Activated CD8-positive, alpha-beta T cell treated with anti-CD3 and anti-CD28 coated beads for 36 hours (primary cell): ENCODE data around the gene S100A7. TPM values are rescaled to one million over a fixed set of nuclear protein-coding genes. Genes with fewer than 3 reads are reported as not detected.

ENCODE experiments used
- ATAC-seq: fragments of 200-7000 bp; cut with Tn5 transposase; one replicate; pipeline ENCODE4 v1.10.0; 2021; ENCODE audit warnings: mild to moderate bottlenecking, moderate library complexity
- CTCF ChIA-PET: fragments of 350-600 bp; sonication (Branson Sonifier 250); formaldehyde crosslinking; loops from one replicate; lab custom pipeline; 2021; ENCODE audit warnings: antibody characterized with exemption; lab: Charles Lee
- POLR2A ChIA-PET: fragments of 350-600 bp; sonication (Branson Sonifier 250); formaldehyde crosslinking; loops from one replicate; lab custom pipeline; 2021; ENCODE audit warnings: antibody characterized with exemption; lab: Charles Lee
- DNase-seq: peaks from one replicate; pipeline ENCODE4 v3.0.0-alpha.2; 2020
- H3K27ac Mint-ChIP-seq: one replicate; pipeline ENCODE4 v1.8.0; 2021; ENCODE audit warnings: mild to moderate bottlenecking, mixed read lengths
- H3K27me3 Mint-ChIP-seq: one replicate; pipeline ENCODE4 v1.8.0; 2021; ENCODE audit warnings: mixed read lengths
- H3K36me3 Mint-ChIP-seq: one replicate; pipeline ENCODE4 v1.8.0; 2021; ENCODE audit warnings: low read depth, mixed read lengths
- H3K4me1 Mint-ChIP-seq: one replicate; pipeline ENCODE4 v1.8.0; 2021; ENCODE audit warnings: low read depth, mixed read lengths
- H3K4me3 Mint-ChIP-seq: one replicate; pipeline ENCODE4 v1.8.0; 2021; ENCODE audit warnings: mild to moderate bottlenecking, moderate library complexity, mixed read lengths
- H3K9me3 Mint-ChIP-seq: one replicate; pipeline ENCODE4 v1.8.0; 2021; ENCODE audit warnings: mixed read lengths
- intact Hi-C: fragments of 100-400 bp; cut with micrococcal nuclease; formaldehyde crosslinking; loops from one replicate; pipeline ENCODE4 v1.10.0; 2022
- total RNA-seq, 2 experiments: library from RNA; stranded (reverse); gene quantifications; one replicate each; pipeline ENCODE4 v1.2.3, GENCODE V29; 2021
- TF ChIP-seq, protein P1 (sequence below): fragments of 200-600 bp; IDR thresholded peaks from one replicate; pipeline ENCODE4 v1.8.0; 2022; ENCODE audit warnings: antibody characterized with exemption, mild to moderate bottlenecking

The S100A7 gene
- total RNA-seq, 2 experiments from 2014 or later: not detected

DNA sequence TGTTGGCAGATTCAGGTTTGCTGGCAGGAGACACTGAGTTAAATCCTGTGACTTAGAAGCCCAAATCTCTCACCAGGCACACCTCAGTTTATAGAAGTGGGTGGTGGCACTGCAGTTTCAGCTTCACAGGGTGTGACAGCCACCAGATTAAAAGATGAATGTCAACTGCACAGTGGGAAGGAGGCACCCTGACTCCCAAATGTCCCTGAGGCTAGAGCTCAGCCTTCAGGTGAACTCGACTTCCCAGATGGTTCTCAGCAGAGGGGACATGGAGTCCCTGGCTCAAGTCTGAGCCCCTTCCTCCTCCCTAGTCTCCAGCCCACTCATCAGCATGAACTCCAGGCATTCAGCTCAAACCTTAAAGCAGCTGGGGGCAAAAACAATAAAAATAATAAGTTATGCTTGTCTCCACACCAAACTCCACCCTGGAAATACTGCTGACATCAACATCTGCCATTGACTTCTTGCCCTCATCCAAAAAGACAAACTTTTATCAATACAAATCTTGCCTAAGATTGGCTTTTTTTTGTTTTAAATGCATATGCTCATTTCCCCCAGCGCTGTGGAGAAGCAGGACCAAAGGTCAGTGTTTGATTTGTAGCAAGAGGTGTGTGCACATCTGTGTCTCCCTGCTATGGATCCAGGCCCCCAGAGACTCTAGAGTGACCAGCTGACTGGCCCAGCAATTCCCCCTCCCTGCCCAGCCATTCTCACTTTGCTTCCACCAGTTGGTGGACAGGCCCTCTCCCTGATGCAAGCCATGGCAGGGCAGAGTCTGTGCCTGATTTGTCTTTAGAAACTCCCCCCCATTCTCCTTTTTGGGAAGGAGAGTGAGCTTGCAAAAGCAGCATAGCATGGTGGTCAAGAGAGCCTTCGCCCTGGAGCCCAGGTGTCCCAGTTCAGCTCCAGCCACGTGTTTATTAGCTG lies 18.5 kb upstream of the S100A7 start:
- intact Hi-C loops: no loop called here
- TF ChIP-seq, protein P1, sequence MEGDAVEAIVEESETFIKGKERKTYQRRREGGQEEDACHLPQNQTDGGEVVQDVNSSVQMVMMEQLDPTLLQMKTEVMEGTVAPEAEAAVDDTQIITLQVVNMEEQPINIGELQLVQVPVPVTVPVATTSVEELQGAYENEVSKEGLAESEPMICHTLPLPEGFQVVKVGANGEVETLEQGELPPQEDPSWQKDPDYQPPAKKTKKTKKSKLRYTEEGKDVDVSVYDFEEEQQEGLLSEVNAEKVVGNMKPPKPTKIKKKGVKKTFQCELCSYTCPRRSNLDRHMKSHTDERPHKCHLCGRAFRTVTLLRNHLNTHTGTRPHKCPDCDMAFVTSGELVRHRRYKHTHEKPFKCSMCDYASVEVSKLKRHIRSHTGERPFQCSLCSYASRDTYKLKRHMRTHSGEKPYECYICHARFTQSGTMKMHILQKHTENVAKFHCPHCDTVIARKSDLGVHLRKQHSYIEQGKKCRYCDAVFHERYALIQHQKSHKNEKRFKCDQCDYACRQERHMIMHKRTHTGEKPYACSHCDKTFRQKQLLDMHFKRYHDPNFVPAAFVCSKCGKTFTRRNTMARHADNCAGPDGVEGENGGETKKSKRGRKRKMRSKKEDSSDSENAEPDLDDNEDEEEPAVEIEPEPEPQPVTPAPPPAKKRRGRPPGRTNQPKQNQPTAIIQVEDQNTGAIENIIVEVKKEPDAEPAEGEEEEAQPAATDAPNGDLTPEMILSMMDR: no peak
- no peak overlapping the region for H3K4me3 Mint-ChIP-seq
- no peaks in the 10 kb centered on the region for H3K36me3 Mint-ChIP-seq
- ATAC-seq (no peak), DNase-seq (no peak)
- no peak overlapping the region for H3K27ac Mint-ChIP-seq
- ChIA-PET CTCF (interaction anchor here (1.3 to 4.1 kb wide), 3 partner anchors 13 to 32 kb away, joined by 3 to 15 read pairs (median 9); no protein-coding TSS in a partner anchor), POLR2A (no interaction called here)
- peaks cover 18% of the 10 kb centered on the region for H3K27me3 Mint-ChIP-seq
- no peaks in the 10 kb centered on the region for H3K4me1 Mint-ChIP-seq
- H3K9me3 Mint-ChIP-seq: no peaks in the 10 kb centered on the region

DNA sequence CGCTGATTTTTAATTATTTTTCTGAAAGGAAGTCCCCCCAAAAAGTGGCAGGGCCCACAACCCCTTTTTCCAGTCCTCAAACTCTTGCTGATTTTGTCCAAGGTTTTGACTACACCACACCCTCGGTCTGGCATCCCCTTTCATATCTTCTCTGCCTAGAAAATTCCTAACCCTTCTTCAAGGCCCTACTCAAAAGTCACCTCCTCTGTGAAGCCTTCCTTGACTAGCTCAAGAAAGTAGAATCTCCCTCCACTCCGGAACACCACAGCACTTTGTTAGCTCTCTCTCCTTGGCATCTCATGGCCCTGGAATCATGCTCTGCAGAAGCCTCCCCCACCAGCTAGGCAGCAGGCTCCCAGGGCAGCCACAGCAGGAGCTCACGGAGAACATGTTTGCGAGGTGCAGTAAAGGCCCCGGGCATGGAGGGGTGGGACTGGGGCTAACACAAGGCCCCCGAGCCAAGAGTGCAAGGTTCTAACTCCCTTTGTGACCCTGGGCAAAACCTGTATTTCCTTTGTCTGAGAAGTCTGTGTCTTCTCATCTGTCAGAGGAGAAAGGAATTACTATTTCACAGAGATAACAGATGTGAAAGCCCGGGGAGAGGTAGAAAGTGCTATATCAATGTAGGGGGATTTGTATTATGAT lies 17.7 kb upstream of the S100A7 start:
- DNase-seq (no peak), ATAC-seq (no peak)
- Mint-ChIP-seq H3K4me1 (no peaks in the 10 kb centered on the region), H3K27ac (no peak overlapping the region), H3K27me3 (peaks cover 14% of the 10 kb centered on the region), H3K4me3 (no peak overlapping the region), H3K9me3 (peaks cover 2% of the 10 kb centered on the region), H3K36me3 (no peaks in the 10 kb centered on the region)
- TF ChIP-seq, protein P1: no peak
- intact Hi-C loops: no loop called here
- POLR2A ChIA-PET: no interaction called here
- CTCF ChIA-PET: interaction anchor here (1.0 to 4.1 kb wide), 4 partner anchors 12 to 33 kb away, joined by 3 to 15 read pairs (median 6); no protein-coding TSS in a partner anchor

DNA sequence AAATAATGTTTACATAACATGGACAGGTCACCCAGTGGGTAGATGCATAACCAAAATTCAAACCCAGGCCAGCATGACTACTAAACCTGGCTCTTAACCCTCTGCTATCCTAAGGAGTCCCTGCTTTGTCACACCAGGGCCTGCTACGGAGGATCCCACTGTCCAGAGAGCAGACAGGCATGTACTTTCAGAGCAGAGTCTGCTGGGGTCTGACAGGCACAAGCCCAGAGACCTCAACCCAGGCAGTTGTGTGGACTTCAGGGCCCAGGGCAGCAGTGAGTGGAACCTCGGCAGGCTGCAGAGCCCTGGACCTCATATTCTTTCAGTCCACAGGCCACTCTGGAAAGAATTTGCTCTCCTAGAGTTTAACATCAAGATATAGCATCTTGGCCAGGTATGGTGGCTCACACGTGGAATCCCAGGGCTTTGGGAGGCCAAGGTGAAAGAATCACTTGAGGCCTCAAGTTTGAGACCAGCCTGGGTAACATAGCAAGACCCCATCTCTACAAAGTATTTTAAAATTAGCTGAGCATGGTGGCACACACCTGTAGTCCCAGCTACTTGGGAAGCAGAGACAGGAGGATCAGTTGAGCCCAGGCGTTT lies 16.1 kb upstream of the S100A7 start:
- peaks cover 8% of the 10 kb centered on the region for H3K27me3 Mint-ChIP-seq
- intact Hi-C loops: no loop called here
- peaks cover 12% of the 10 kb centered on the region for H3K9me3 Mint-ChIP-seq
- POLR2A ChIA-PET: interaction anchor here (0.6 kb wide), 1 partner anchor 213 kb away, joined by 3 read pairs; no protein-coding TSS in a partner anchor
- CTCF ChIA-PET: interaction anchor here (2.7 to 4.1 kb wide), 2 partner anchors 11 to 18 kb away, joined by 12 to 15 read pairs; no protein-coding TSS in a partner anchor
- peaks cover 4% of the 10 kb centered on the region for H3K36me3 Mint-ChIP-seq
- H3K27ac Mint-ChIP-seq: no peak overlapping the region
- H3K4me1 Mint-ChIP-seq: no peaks in the 10 kb centered on the region
- ATAC-seq: no peak
- DNase-seq: no peak
- TF ChIP-seq, protein P1: no peak
- H3K4me3 Mint-ChIP-seq: no peak overlapping the region

DNA sequence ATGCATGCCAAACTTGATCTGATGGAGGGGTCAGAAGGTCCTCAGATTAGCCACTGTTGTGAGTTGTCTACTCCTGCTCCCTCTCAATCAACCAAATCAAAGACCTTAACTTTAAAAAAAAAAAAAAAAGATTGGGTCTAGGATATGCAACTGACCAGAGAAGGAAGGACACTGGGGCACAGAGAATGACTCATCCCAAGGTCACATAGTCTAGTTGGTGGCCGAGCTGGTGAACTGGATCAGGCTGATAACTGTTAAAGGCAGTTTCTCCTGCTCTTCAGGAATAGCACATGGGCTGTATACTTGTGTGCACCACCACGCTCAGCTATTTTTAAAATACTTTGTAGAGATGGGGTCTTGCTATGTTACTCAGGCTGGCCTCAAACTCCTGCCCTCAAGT lies 14.8 kb upstream of the S100A7 start:
- DNase-seq (no peak), ATAC-seq (no peak)
- Mint-ChIP-seq H3K9me3 (peaks cover 19% of the 10 kb centered on the region), H3K4me1 (no peaks in the 10 kb centered on the region), H3K4me3 (no peak overlapping the region), H3K27ac (no peak overlapping the region), H3K27me3 (peaks cover 7% of the 10 kb centered on the region), H3K36me3 (peaks cover 4% of the 10 kb centered on the region)
- ChIA-PET CTCF (interaction anchor here (0.8 to 2.7 kb wide), 2 partner anchors 9 to 20 kb away, joined by 3 to 12 read pairs; no protein-coding TSS in a partner anchor), POLR2A (no interaction called here)
- intact Hi-C loops: no loop called here
- TF ChIP-seq, protein P1: no peak
